GM12892 (cell line): ENCODE results near the gene ACAD10.

ENCODE experiments used
- POLR2A ChIP-seq: IDR thresholded peaks from 2 replicates; pipeline ENCODE4 v1.6.1; 2011; ENCODE audit warnings: low read depth, low read length, control low read depth
- POLR2AphosphoS5 ChIP-seq: IDR thresholded peaks from 2 replicates; pipeline ENCODE4 v1.6.1; 2011; ENCODE audit warnings: low read depth, low read length, control low read depth
- TAF1 ChIP-seq: IDR thresholded peaks from 2 replicates; pipeline ENCODE4 v1.6.1; 2011; ENCODE audit warnings: low read depth, mild to moderate bottlenecking, control low read depth, low read length, borderline replicate concordance

- TF ChIP-seq POLR2AphosphoS5 (no peak), POLR2A (no peak), TAF1 (no peak)
These were observed 63.5 kb downstream of the ACAD10 start for GRCh38 chr12:111749391-111749790.
